Measurements from ENCODE around the gene HEG1.

GRCh38 chr3:124966521-124967445 lies 89.0 kb downstream of the HEG1 start:
- no peak for TF ChIP-seq EZH2phosphoT487 (IDR thresholded peaks at IDR 0.05; ENCODE audit: borderline replicate concordance, low read length)
- no peak for TF ChIP-seq CTCF (conservative IDR thresholded peaks at IDR 0.05; ENCODE audit: low read depth, low read length)
